Fibroblast of lung (primary cell): ENCODE results near the gene RBM28. TPM values are rescaled to one million over a fixed set of nuclear protein-coding genes. Genes with fewer than 3 reads are reported as not detected.

Source experiments
- DNase-seq, 2 donors: peaks; one replicate each; pipeline versions ENCODE4 v3.0.0 to v3.0.0-alpha.2; 2010; ENCODE audit warnings: low read depth in 2 of 2
- H2AFZ ChIP-seq: 2 replicates; pipeline ENCODE4 v1.5.1; 2012; ENCODE audit warnings: low read length, control low read depth, inconsistent platforms
- H3K27ac ChIP-seq: 2 replicates; pipeline ENCODE4 v1.5.1; 2011; ENCODE audit warnings: low read length, control low read depth; ENCODE audit not compliant: insufficient read depth
- H3K27me3 ChIP-seq: 2 replicates; pipeline ENCODE4 v1.5.1; 2011; ENCODE audit warnings: mild to moderate bottlenecking, low read length; ENCODE audit not compliant: control insufficient read depth, insufficient read depth
- H3K36me3 ChIP-seq: 2 replicates; pipeline ENCODE4 v1.5.1; 2011; ENCODE audit warnings: low read length; ENCODE audit not compliant: control insufficient read depth, insufficient read depth
- H3K4me1 ChIP-seq: 2 replicates; pipeline ENCODE4 v1.5.1; 2011; ENCODE audit warnings: low read length; ENCODE audit not compliant: control insufficient read depth, insufficient read depth; ENCODE audit errors: extremely low read depth
- H3K4me2 ChIP-seq: 2 replicates; pipeline ENCODE4 v1.5.1; 2011; ENCODE audit warnings: low read length, control low read depth; ENCODE audit not compliant: insufficient read depth; ENCODE audit errors: extremely low read depth
- H3K4me3 ChIP-seq, 4 experiments: fragments of 200-600 bp in 1 of 4; sonication (generic) in 1 of 4; replicated peaks in 1 of 4; 2 replicates each; pipeline ENCODE4 v1.5.1; 2011 to 2016; ENCODE audit warnings: low read length in 4 of 4, low read depth in 3 of 4, mild to moderate bottlenecking in 3 of 4, control low read depth in 2 of 4, inconsistent platforms in 1 of 4, mixed read lengths in 1 of 4; ENCODE audit not compliant: insufficient read depth in 1 of 4; ENCODE audit errors: control extremely low read depth in 1 of 4
- H3K79me2 ChIP-seq: 2 replicates; pipeline ENCODE4 v1.5.1; 2012; ENCODE audit warnings: mild to moderate bottlenecking, low read length, inconsistent platforms; ENCODE audit not compliant: control insufficient read depth, insufficient read depth
- H3K9ac ChIP-seq: 2 replicates; pipeline ENCODE4 v1.5.1; 2011; ENCODE audit warnings: mild to moderate bottlenecking, low read length, control low read depth; ENCODE audit not compliant: insufficient read depth
- H3K9me3 ChIP-seq: 2 replicates; pipeline ENCODE4 v1.5.1; 2012; ENCODE audit warnings: low read depth, low read length; ENCODE audit not compliant: control insufficient read depth, insufficient read depth
- H4K20me1 ChIP-seq: 2 replicates; pipeline ENCODE4 v1.5.1; 2011; ENCODE audit warnings: low read length; ENCODE audit not compliant: control insufficient read depth, insufficient read depth; ENCODE audit errors: extremely low read depth
- EZH2 ChIP-seq: IDR thresholded peaks from 2 replicates; pipeline ENCODE4 v1.5.1; 2012; ENCODE audit warnings: low read length, control low read depth, mild to moderate bottlenecking; ENCODE audit errors: missing control alignments
- polyA plus RNA-seq, 2 donors: library from polyadenylated mRNA; depleted of rRNA in 1 of 2; stranded (reverse) in 1 of 2; unstranded in 1 of 2; fragments of >200 nt; gene quantifications; 2 replicates each; pipeline ENCODE4 v1.2.1, GENCODE V29; 2011 to 2012; ENCODE audit warnings: missing spikeins in 1 of 2
- total RNA-seq: library from RNA; depleted of rRNA; stranded (reverse); fragments of >200 nt; gene quantifications from 2 replicates; pipeline ENCODE4 v1.2.1, GENCODE V29; 2014
- TF ChIP-seq, protein P1 (sequence below), 2 donors: IDR thresholded peaks in 1 of 2; conservative IDR thresholded peaks in 1 of 2; 1 replicate in 1 of 2; 2 replicates in 1 of 2; pipeline ENCODE4 v1.5.1; 2011 to 2012; ENCODE audit warnings: low read length in 2 of 2, control low read depth in 1 of 2, inconsistent platforms in 1 of 2, low read depth in 1 of 2, mild to moderate bottlenecking in 1 of 2

RBM28 gene
- total and polyA plus RNA-seq, 2 donors (not counting 1 experiment from before 2014, with no cell fraction given): 11.2 to 22.9 TPM

- peak in 1 of 2 donors; percentile 18 for DNase-seq
- no peak overlapping the region for H2AFZ ChIP-seq
- no peak overlapping the region for H3K4me2 ChIP-seq
- H3K4me1 ChIP-seq: no peaks in the 10 kb centered on the region
- peak overlapping the region; percentile 27 for H3K27ac ChIP-seq
- no peaks in the 10 kb centered on the region for H3K79me2 ChIP-seq
- H4K20me1 ChIP-seq: no peaks in the 10 kb centered on the region
- no peaks in the 10 kb centered on the region for H3K27me3 ChIP-seq
- H3K4me3 ChIP-seq: no peak overlapping the region
- no peaks in the 10 kb centered on the region for H3K9me3 ChIP-seq
- peaks cover 2% of the 10 kb centered on the region for H3K36me3 ChIP-seq
- no peak overlapping the region for H3K9ac ChIP-seq
- TF ChIP-seq, protein P1, sequence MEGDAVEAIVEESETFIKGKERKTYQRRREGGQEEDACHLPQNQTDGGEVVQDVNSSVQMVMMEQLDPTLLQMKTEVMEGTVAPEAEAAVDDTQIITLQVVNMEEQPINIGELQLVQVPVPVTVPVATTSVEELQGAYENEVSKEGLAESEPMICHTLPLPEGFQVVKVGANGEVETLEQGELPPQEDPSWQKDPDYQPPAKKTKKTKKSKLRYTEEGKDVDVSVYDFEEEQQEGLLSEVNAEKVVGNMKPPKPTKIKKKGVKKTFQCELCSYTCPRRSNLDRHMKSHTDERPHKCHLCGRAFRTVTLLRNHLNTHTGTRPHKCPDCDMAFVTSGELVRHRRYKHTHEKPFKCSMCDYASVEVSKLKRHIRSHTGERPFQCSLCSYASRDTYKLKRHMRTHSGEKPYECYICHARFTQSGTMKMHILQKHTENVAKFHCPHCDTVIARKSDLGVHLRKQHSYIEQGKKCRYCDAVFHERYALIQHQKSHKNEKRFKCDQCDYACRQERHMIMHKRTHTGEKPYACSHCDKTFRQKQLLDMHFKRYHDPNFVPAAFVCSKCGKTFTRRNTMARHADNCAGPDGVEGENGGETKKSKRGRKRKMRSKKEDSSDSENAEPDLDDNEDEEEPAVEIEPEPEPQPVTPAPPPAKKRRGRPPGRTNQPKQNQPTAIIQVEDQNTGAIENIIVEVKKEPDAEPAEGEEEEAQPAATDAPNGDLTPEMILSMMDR (conservative IDR thresholded peaks at IDR 0.05 in 1 of 2, IDR thresholded peaks at IDR 0.05 in 1 of 2; ENCODE audit: low read depth in 1 of 2, low read length in 2 of 2): no peak
Measured at GRCh38 chr7:128323040-128323439, 20.7 kb downstream of the RBM28 start.

- Histone ChIP-seq H3K4me2 (no peak overlapping the region), H2AFZ (no peak overlapping the region), H3K9ac (no peak overlapping the region), H3K4me3 (no peak overlapping the region), H3K27me3 (no peaks in the 10 kb centered on the region), H3K27ac (no peak overlapping the region), H3K36me3 (peaks cover 6% of the 10 kb centered on the region), H4K20me1 (no peaks in the 10 kb centered on the region), H3K79me2 (no peaks in the 10 kb centered on the region), H3K9me3 (no peaks in the 10 kb centered on the region), H3K4me1 (no peaks in the 10 kb centered on the region)
- no peak for TF ChIP-seq EZH2
- TF ChIP-seq, protein P1 (conservative IDR thresholded peaks at IDR 0.05 in 1 of 2, IDR thresholded peaks at IDR 0.05 in 1 of 2; ENCODE audit: low read depth in 1 of 2, low read length in 2 of 2): peak; percentile 53 to 65
- peak; percentile 51 to 67 for DNase-seq
Measured at GRCh38 chr7:128322040-128322643, 21.6 kb downstream of the RBM28 start.

DNA sequence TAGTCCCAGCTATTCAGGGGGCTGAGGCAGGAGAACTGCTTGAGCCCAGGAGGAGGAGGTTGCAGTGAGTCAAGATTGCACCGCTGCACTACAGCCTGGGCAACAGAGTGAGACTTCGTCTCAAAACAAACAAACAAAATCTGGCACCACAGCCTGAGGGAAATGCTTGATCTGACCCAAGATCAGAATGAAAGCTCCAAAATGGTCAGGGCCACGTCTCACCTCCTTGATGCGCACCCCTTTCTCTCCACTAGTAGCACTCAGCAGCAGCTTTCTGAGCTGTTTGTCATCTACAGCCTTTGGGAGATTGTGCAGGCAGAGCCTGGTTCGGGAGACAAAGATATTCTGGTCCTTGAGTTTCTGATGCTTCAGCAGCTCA is 22.7 kb downstream of the RBM28 start:
- Histone ChIP-seq H3K79me2 (no peaks in the 10 kb centered on the region), H3K27ac (no peak overlapping the region), H3K4me1 (no peaks in the 10 kb centered on the region), H3K4me2 (no peak overlapping the region), H3K36me3 (peaks cover 10% of the 10 kb centered on the region), H2AFZ (no peak overlapping the region), H4K20me1 (no peaks in the 10 kb centered on the region), H3K27me3 (no peaks in the 10 kb centered on the region), H3K9me3 (no peaks in the 10 kb centered on the region), H3K4me3 (no peak overlapping the region), H3K9ac (no peak overlapping the region)
- TF ChIP-seq, protein P1 (conservative IDR thresholded peaks at IDR 0.05 in 1 of 2, IDR thresholded peaks at IDR 0.05 in 1 of 2; ENCODE audit: low read depth in 1 of 2, low read length in 2 of 2): no peak
- no peak for DNase-seq
